K562 (cell line): ENCODE results near the gene PNMT. TPM values are rescaled to one million over a fixed set of nuclear protein-coding genes. Genes with fewer than 3 reads are reported as not detected.
A peak's percentile ranks its signal among the peaks of the same experiment; 100 is the strongest.

Experiments used
- ATAC-seq: fragments of 200-7000 bp; cut with Tn5 transposase; 3 replicates; pipeline ENCODE4 v1.9.1; 2020; ENCODE audit warnings: moderate library complexity
- BruUV-seq: library from RNA; stranded (reverse); fragments of 400-500 nt; replicated peaks from 2 replicates; lab custom pipeline; 2021; lab: Mats Ljungman, UMichigan
- CTCF ChIA-PET: fragments of 300-600 bp; formaldehyde crosslinking; extraction: SDS; loops from one replicate; lab custom pipeline; 2021; ENCODE audit warnings: low intra/inter-chr PET ratio; lab: Yijun Ruan, JAX
- POLR2A ChIA-PET: fragments of 300-600, 350-650 bp; sonication (Branson Sonifier 250); formaldehyde crosslinking; extraction: SDS; loops from one replicate; lab custom pipeline; 2021; ENCODE audit warnings: antibody characterized with exemption, inconsistent platforms; lab: Yijun Ruan, JAX
- DNase-seq, 4 experiments: peaks; one replicate each; pipeline versions ENCODE4 v3.0.0 to v3.0.0-alpha.2; 2011 to 2018; ENCODE audit warnings: low spot score in 3 of 4, mixed read lengths in 3 of 4; ENCODE audit errors: extremely low read depth in 1 of 4
- FAIRE-seq: peaks from 2 replicates; lab custom pipeline; 2011; peaks lifted over from hg19 to GRCh38; lab: Jason Lieb, UNC
- H2AFZ ChIP-seq: 2 replicates; pipeline ENCODE4 v1.6.0; 2011; ENCODE audit warnings: low read depth, low read length, control low read depth, inconsistent platforms
- H3K27ac ChIP-seq: fragments of 200-600 bp; 3 replicates; pipeline ENCODE4 v1.8.0; 2011; ENCODE audit warnings: low read depth, mild to moderate bottlenecking, control low read depth, inconsistent platforms, low read length, moderate library complexity, mixed read lengths; ENCODE audit errors: extremely low read depth
- H3K27me3 ChIP-seq, 2 experiments: fragments of 300-600 bp in 1 of 2; 2 replicates in 1 of 2; 3 replicates in 1 of 2; pipeline versions ENCODE4 v1.6.0 to v1.8.0; 2011; ENCODE audit warnings: inconsistent platforms in 2 of 2, low read length in 2 of 2, mild to moderate bottlenecking in 1 of 2, mixed read lengths in 1 of 2, moderate library complexity in 1 of 2; ENCODE audit not compliant: control insufficient read depth in 2 of 2, insufficient read depth in 2 of 2
- H3K36me3 ChIP-seq: fragments of 300-600 bp; 3 replicates; pipeline ENCODE4 v1.8.0; 2011; ENCODE audit warnings: mild to moderate bottlenecking, low read length, inconsistent platforms; ENCODE audit not compliant: control insufficient read depth, insufficient read depth
- H3K4me1 ChIP-seq, 2 experiments: fragments of 200-600 bp in 1 of 2; replicated peaks in 1 of 2; 2 replicates in 1 of 2; 3 replicates in 1 of 2; pipeline versions ENCODE4 v1.5.1 to v1.8.0; 2011; ENCODE audit warnings: inconsistent platforms in 2 of 2, low read length in 2 of 2, mild to moderate bottlenecking in 1 of 2, mixed read lengths in 1 of 2, moderate library complexity in 1 of 2; ENCODE audit not compliant: control insufficient read depth in 2 of 2, insufficient read depth in 2 of 2
- H3K4me2 ChIP-seq: 2 replicates; pipeline ENCODE4 v1.6.1; 2011; ENCODE audit warnings: low read length, control low read depth, inconsistent platforms, mixed read lengths; ENCODE audit not compliant: insufficient read depth
- H3K4me3 ChIP-seq: fragments of 200-600 bp; sonication (generic), shearing (Covaris generic); 2 replicates; pipeline ENCODE4 v1.5.1; 2016; ENCODE audit warnings: control low read depth, inconsistent platforms
- H3K79me2 ChIP-seq: fragments of 200-600 bp; 3 replicates; pipeline ENCODE4 v1.8.0; 2011; ENCODE audit warnings: low read length, inconsistent platforms; ENCODE audit not compliant: control insufficient read depth, insufficient read depth
- H3K9ac ChIP-seq, 2 experiments: 2 replicates each; pipeline versions ENCODE4 v1.6.0 to v1.6.1; 2011; ENCODE audit warnings: low read depth in 2 of 2, low read length in 2 of 2, control low read depth in 1 of 2, inconsistent platforms in 1 of 2, mild to moderate bottlenecking in 1 of 2, mixed read lengths in 1 of 2; ENCODE audit not compliant: insufficient read depth in 1 of 2
- H3K9me1 ChIP-seq: one replicate; pipeline ENCODE4 v1.6.0; 2011; ENCODE audit warnings: inconsistent platforms, mild to moderate bottlenecking, low read length, moderate library complexity; ENCODE audit not compliant: control insufficient read depth, insufficient read depth
- H3K9me3 ChIP-seq: replicated peaks from 2 replicates; pipeline ENCODE4 v1.5.1; 2011; ENCODE audit warnings: low read depth, low read length, inconsistent platforms; ENCODE audit not compliant: control insufficient read depth, insufficient read depth
- H4K20me1 ChIP-seq: replicated peaks from 2 replicates; pipeline ENCODE4 v1.6.1; 2011; ENCODE audit warnings: low read length, inconsistent platforms, mixed read lengths; ENCODE audit not compliant: control insufficient read depth, insufficient read depth
- CC2D1A ChIP-seq: fragments of 450-650 bp; IDR thresholded peaks from 2 replicates; pipeline ENCODE4 v1.6.1; 2017; ENCODE audit warnings: mild to moderate bottlenecking
- CTCF ChIP-seq, 3 experiments: IDR thresholded peaks in 2 of 3; conservative IDR thresholded peaks in 1 of 3; 2 replicates each; pipeline ENCODE4 v1.5.1; 2011 to 2012; ENCODE audit warnings: low read length in 3 of 3, mild to moderate bottlenecking in 3 of 3, control low read depth in 2 of 3, improper control_type of control experiment in 1 of 3, inconsistent platforms in 1 of 3, low read depth in 1 of 3, mixed read lengths in 1 of 3, moderate library complexity in 1 of 3; ENCODE audit not compliant: insufficient read depth in 2 of 3
- MAX ChIP-seq: sonication (generic); formaldehyde crosslinking; IDR thresholded peaks from 2 replicates; pipeline ENCODE4 v1.9.0; 2022; ENCODE audit warnings: mild to moderate bottlenecking, missing genetic modification reagents
- POLR2G ChIP-seq: fragments of 200-400 bp; formaldehyde crosslinking; IDR thresholded peaks from 2 replicates; pipeline ENCODE4 v1.6.1; 2017; ENCODE audit warnings: low read depth, mild to moderate bottlenecking, antibody characterized with exemption, low read length, moderate library complexity
- ZBTB2 ChIP-seq: fragments of 450-650 bp; IDR thresholded peaks from 2 replicates; pipeline ENCODE4 v1.6.1; 2016; ENCODE audit warnings: antibody characterized with exemption
- ZNF740 ChIP-seq, 3 experiments: fragments of 200-800 bp in 1 of 3; sonication (Bioruptor generic) in 1 of 3; sonication (generic) in 1 of 3; formaldehyde crosslinking in 1 of 3; IDR thresholded peaks; 2 replicates each; pipeline versions ENCODE4 v1.6.1 to v1.8.0; 2016 to 2022; ENCODE audit warnings: mild to moderate bottlenecking in 2 of 3, missing compliant biosample characterization in 2 of 3, missing genetic modification characterization in 2 of 3, missing genetic modification reagents in 1 of 3
- WGBS: fragments of 100-300 bp; shearing (Covaris generic); methylation state at CpG from one replicate; pipeline ENCODE4 v1.1.6; 2016; ENCODE audit warnings: low coverage, mixed read lengths; ENCODE audit not compliant: insufficient coverage; ENCODE audit errors: missing lambda C conversion rate; 5-methylcytosine and 5-hydroxymethylcytosine counted together
- in situ Hi-C: fragments of 300-500 bp; cut with MboI; formaldehyde crosslinking; loops from 4 replicates; pipeline ENCODE4 v1.15.0; 2018; ENCODE audit warnings: inconsistent platforms, mixed read lengths
- intact Hi-C: fragments of 100-400 bp; cut with micrococcal nuclease; formaldehyde crosslinking; loops from 2 replicates; pipeline ENCODE4 v1.14.2; 2022
- polyA plus RNA-seq, 8 experiments: library from polyadenylated mRNA; depleted of rRNA in 4 of 8; stranded (reverse) in 5 of 8; unstranded in 3 of 8; fragments of >200 nt; fragmentation: Nextera tagmentation in 2 of 8; fragmentation: Illumina TruSeq in 1 of 8; extraction: Ambion mirVana in 2 of 8; extraction: Trizol in 1 of 8; gene quantifications; 2 replicates each; pipeline versions ENCODE4 v1.2.1 to v1.2.3, GENCODE V29; 2011 to 2014; ENCODE audit warnings: inconsistent platforms in 1 of 8, missing spikeins in 1 of 8
- total RNA-seq, 7 experiments: library from RNA; depleted of rRNA in 6 of 7; stranded (reverse); fragments of >200 nt in 6 of 7; fragmentation: Illumina TruSeq in 2 of 7; extraction: Trizol in 2 of 7; gene quantifications; 2 replicates each; pipeline versions ENCODE4 v1.2.1 to v1.2.3, GENCODE V29; 2011 to 2021; ENCODE audit warnings: low replicate concordance in 1 of 7
- TF ChIP-seq, protein P1 (sequence below): fragments of 250-450 bp; sonication (Bioruptor Pico); IDR thresholded peaks from 2 replicates; pipeline ENCODE4 v1.8.0; 2021; ENCODE audit warnings: borderline replicate concordance, mild to moderate bottlenecking, moderate library complexity; ENCODE audit not compliant: poor library complexity, severe bottlenecking

Gene PNMT
- total and polyA plus RNA-seq, 9 of the 15 experiments (the other 6 are each of a cell fraction or from before 2014, with no cell fraction given), result 0.55 to 18.1 (median 5.8) TPM

- TF ChIP-seq CC2D1A (peak; percentile 69), ZBTB2 (0 out of 2 replicates have a peak, but pooled peaks have one; percentile 18)
- TF ChIP-seq, all 486 proteins: peak for 28
Measured at GRCh38 chr17:39671651-39672521, 3.6 kb downstream of the PNMT start (continued).

- no peak for ATAC-seq
- Histone ChIP-seq H2AFZ (no peak overlapping the region), H3K9me3 (no peaks in the 10 kb centered on the region), H3K4me2 (no peak overlapping the region), H3K79me2 (peaks cover 13% of the 10 kb centered on the region; the same call in 2 of the 3 replicates), H3K27me3 (no peaks in the 10 kb centered on the region), H4K20me1 (no peaks in the 10 kb centered on the region; the same call in 1 of the 2 replicates)
- BruUV-seq, result no TSS peak
- FAIRE-seq, result no peak
- 0 out of 2 replicates have a peak, but pooled peaks have one; percentile 1 for TF ChIP-seq ZNF740 (CRISPR knock-in tag; IDR thresholded peaks at IDR 0.05)
- no peak for TF ChIP-seq ZNF740 (tag; IDR thresholded peaks at IDR 0.05)
- TF ChIP-seq MAX (CRISPR knock-in tag), result 0 out of 2 replicates have a peak, but pooled peaks have one; percentile 19
- TF ChIP-seq CTCF (IDR thresholded peaks at IDR 0.05 in 2 of 3, conservative IDR thresholded peaks at IDR 0.05 in 1 of 3; ENCODE audit: insufficient read depth in 2 of 3, low read depth in 1 of 3, low read length in 3 of 3), result peak in 1 of 3 experiments; percentile 30; a peak in 1 of 6 replicates
- TF ChIP-seq, protein P1, sequence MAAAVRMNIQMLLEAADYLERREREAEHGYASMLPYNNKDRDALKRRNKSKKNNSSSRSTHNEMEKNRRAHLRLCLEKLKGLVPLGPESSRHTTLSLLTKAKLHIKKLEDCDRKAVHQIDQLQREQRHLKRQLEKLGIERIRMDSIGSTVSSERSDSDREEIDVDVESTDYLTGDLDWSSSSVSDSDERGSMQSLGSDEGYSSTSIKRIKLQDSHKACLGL (CRISPR knock-in tag), result no peak
- 0 out of 2 replicates have a peak, but pooled peaks have one; percentile 26 for TF ChIP-seq POLR2G
- TF ChIP-seq, all 486 proteins: peak for 4
- H3K9ac ChIP-seq, result peak overlapping the region in 1 of 2 experiments; percentile 57; a peak in 1 of 4 replicates
- peaks cover 7% of the 10 kb centered on the region; the same call in 2 of the 3 replicates for H3K36me3 ChIP-seq
- no peak overlapping the region for H3K4me3 ChIP-seq
- H3K9me1 ChIP-seq, result no peaks in the 10 kb centered on the region
- ChIA-PET POLR2A (interaction anchor here (0.7 to 1.0 kb wide), 3 partner anchors 15 to 39 kb away, joined by 3 to 4 read pairs (median 4); partner anchors contain the start of gene PGAP3), CTCF (interaction anchor here (0.9 to 8.3 kb wide), 3 partner anchors 51 to 125 kb away, joined by 3 to 131 read pairs (median 4); no protein-coding TSS in a partner anchor)
- in situ Hi-C loops (loop anchor here (5.0 kb wide), 1 partner anchor 50 kb away; no protein-coding TSS in a partner anchor), intact Hi-C loops (loop anchor here (1.0 to 5.0 kb wide), 2 partner anchors 50 to 80 kb away; no protein-coding TSS in a partner anchor)
- 66% methylated on average over 15 of the region's 15 CpGs for WGBS
- H3K4me1 ChIP-seq, result peaks cover 32 to 90% of the 10 kb centered on the region in 2 experiments; a peak in 4 of 5 replicates
- H3K27ac ChIP-seq, result no peak overlapping the region
- no peak for DNase-seq
Measured at GRCh38 chr17:39672522-39673334, 4.5 kb downstream of the PNMT start.
